Coronary artery (tissue), 2 donors: Measurements from ENCODE around the gene GALR1.

Experiments used
- DNase-seq: peaks from one replicate; pipeline ENCODE4 v3.0.0-alpha.2; 2017; ENCODE audit warnings: low spot score
- H3K27ac ChIP-seq, 2 donors: fragments of 200-600 bp; sonication (generic); one replicate each; pipeline ENCODE4 v1.5.1; 2016 to 2019
- H3K4me3 ChIP-seq: fragments of 200-600 bp; sonication (generic); 2 replicates; pipeline ENCODE4 v1.5.1; 2016; ENCODE audit warnings: mild to moderate bottlenecking, moderate library complexity
- TF ChIP-seq, protein P1 (sequence below): fragments of 200-600 bp; sonication (generic); IDR thresholded peaks from one replicate; pipeline ENCODE4 v1.5.1; 2019; ENCODE audit warnings: antibody characterized with exemption

Gene GALR1

DNA sequence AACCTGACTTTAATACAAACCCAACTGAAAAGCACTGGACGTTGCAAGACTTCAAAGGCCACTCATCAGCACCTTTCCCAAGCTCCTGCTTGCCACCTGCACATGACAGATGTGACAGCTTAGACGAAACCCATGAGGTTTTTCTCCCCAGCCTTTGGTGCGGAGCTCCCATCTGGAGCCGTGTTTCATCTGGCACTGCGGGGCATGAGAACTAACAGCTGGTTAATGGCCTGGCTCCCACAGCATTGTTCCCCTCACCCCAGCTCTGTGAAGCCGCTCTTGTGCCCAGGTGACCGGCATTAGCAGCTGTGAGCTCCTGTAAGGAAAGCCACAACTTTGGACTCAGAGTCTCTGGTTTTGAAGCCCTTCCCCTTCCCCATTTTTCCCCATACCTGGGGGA, 50.9 kb downstream of the GALR1 start:
- H3K27ac ChIP-seq = no peak overlapping the region
- TF ChIP-seq, protein P1, sequence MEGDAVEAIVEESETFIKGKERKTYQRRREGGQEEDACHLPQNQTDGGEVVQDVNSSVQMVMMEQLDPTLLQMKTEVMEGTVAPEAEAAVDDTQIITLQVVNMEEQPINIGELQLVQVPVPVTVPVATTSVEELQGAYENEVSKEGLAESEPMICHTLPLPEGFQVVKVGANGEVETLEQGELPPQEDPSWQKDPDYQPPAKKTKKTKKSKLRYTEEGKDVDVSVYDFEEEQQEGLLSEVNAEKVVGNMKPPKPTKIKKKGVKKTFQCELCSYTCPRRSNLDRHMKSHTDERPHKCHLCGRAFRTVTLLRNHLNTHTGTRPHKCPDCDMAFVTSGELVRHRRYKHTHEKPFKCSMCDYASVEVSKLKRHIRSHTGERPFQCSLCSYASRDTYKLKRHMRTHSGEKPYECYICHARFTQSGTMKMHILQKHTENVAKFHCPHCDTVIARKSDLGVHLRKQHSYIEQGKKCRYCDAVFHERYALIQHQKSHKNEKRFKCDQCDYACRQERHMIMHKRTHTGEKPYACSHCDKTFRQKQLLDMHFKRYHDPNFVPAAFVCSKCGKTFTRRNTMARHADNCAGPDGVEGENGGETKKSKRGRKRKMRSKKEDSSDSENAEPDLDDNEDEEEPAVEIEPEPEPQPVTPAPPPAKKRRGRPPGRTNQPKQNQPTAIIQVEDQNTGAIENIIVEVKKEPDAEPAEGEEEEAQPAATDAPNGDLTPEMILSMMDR = no peak
- no peak overlapping the region for H3K4me3 ChIP-seq
- DNase-seq = no peak

DNA sequence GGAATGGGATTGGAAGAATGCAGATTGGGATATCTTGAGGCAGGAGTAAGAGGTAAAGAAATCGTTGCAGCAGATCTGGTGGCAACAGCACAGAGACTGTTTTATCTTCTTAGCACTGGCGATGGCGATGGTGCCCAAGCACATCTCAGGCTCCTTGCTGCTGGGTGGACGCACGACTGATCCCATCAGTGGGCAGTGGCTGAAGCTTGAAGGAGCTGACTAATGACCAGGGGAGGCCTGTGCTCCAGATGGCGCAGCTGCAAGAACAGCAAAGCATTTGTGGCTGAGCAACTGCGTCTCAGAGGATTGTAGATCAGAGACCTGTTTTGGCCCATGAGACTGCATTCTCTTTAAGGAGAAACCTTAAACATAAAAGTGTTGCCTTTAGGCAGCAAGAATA, 54.6 kb downstream of the GALR1 start:
- Histone ChIP-seq H3K27ac (no peak overlapping the region), H3K4me3 (no peak overlapping the region)
- no peak for DNase-seq
- TF ChIP-seq, protein P1 = no peak

DNA sequence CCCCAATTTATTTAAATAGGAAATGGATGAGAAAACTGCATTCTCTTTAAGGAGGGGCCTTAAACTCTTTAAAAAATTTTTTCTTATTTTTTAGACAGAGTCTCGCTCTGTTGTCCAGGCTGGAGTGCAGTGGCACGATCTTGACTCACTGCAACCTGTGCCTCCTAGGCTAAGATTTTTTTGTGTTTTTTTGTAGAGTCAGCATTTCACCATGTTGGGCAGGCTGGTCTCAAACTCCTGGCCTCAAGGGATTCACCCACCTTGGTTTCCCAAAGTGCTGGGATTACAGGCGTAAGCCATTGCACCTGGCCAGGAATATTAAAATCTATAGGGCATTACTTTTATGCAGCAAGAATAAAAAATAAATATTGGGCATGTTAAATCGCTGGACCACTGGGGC, 56.0 kb downstream of the GALR1 start:
- TF ChIP-seq, protein P1 = no peak
- no peak overlapping the region for H3K4me3 ChIP-seq
- DNase-seq = no peak
- no peak overlapping the region for H3K27ac ChIP-seq

DNA sequence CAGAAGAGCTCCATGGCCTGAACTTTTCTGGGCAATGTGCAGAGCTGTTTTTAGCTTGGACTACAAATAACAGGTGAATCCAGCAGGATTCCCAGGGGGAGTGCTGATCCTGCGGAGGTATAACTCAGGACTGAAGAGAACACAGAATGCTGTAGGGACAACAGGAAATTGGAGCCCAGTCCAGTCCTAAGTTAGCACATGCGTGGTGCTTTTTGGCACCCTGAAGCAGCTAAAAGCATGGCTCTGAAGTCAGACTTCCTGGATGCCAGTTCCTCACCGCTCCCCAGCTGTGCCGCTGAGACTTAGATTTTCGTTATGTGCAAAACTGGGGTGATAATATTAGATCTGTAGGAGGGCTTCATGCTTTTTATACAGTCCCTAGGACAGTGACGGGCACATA, 58.6 kb downstream of the GALR1 start:
- Histone ChIP-seq H3K27ac (no peak overlapping the region), H3K4me3 (no peak overlapping the region)
- no peak for DNase-seq
- TF ChIP-seq, protein P1 = no peak

DNA sequence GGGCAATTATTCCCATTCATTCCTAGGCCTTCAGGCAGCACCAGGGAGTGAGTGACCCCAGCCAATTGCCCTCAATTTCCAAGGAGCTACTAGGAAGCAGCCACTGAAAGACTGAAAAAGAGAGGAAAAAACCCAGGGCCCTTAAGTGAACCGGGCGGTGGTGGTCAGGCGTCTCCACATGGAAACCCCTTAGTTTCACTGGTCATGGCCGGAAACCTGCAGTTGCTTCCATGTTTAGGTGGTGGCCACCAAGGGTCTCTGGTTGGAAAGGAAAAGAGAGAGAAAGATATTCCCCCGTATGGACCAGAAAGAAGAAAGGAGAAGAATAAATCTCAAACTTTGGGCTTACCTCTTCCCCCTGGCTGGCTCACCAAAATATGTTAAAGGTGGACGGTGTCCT, 64.9 kb downstream of the GALR1 start:
- TF ChIP-seq, protein P1 = no peak
- no peak overlapping the region for H3K27ac ChIP-seq
- no peak for DNase-seq
- H3K4me3 ChIP-seq = no peak overlapping the region

DNA sequence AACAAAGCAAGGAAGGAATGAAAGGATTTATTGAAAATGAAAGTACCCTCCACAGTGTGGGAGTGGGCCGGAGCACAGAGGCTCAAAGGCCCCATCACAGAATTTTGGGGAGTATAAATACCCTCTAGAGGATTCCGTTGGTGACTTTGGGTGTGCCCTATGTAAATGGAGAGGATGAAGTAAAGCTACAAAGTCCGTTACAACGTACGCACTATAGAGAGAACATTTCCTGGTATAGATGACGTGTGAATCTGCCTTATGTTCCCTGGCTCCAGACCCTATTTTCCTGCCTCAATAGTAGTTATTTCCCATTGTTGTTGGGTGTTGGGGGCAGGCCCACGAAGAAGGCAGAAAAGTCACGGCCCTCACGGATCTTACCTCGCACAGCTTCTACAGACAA, 65.3 kb downstream of the GALR1 start:
- DNase-seq = no peak
- TF ChIP-seq, protein P1 = no peak
- Histone ChIP-seq H3K27ac (no peak overlapping the region), H3K4me3 (no peak overlapping the region)

DNA sequence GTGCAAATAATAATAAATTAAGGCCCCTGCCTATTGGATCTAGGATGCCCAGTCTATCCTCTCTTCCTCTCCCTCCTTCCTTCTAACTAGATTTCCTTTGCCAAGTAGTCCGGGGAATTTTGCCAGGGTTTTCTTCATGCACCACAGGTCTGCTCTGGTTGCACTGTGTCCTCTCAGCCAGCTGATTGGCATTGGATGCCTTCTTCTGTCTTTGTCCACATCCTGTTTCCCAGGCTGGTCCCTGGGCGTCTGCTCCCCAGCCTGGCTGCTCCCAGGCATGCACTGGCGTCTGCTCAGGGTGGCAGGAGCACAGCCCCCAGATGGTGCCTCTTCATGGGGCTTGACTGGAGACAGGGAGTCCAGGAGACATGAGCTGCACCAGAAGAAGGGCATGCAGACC, 66.4 kb downstream of the GALR1 start:
- TF ChIP-seq, protein P1 = no peak
- DNase-seq = no peak
- no peak overlapping the region for H3K4me3 ChIP-seq
- H3K27ac ChIP-seq = no peak overlapping the region
